Caco-2 (cell line): Measurements from ENCODE around the gene TUBB4A. TPM values are rescaled to one million over a fixed set of nuclear protein-coding genes. Genes with fewer than 3 reads are reported as not detected.

ENCODE experiments used
- BruUV-seq: library from RNA; stranded (reverse); fragments of 400-500 nt; replicated peaks from 2 replicates; lab custom pipeline; 2021; lab: Mats Ljungman, UMichigan
- CTCF ChIA-PET: fragments of 300-600 bp; sonication (Branson Sonifier 250); formaldehyde crosslinking; loops from one replicate; lab custom pipeline; 2022; ENCODE audit warnings: antibody characterized with exemption; lab: Charles Lee
- POLR2A ChIA-PET: fragments of 300-600 bp; sonication (Branson Sonifier 250); formaldehyde crosslinking; loops from one replicate; lab custom pipeline; 2022; ENCODE audit warnings: antibody characterized with exemption; lab: Charles Lee
- DNase-seq, 2 experiments: peaks; one replicate each; pipeline versions ENCODE4 v3.0.0 to v3.0.0-alpha.2; 2020 to 2022
- H3K27me3 ChIP-seq: replicated peaks from 2 replicates; pipeline ENCODE4 v1.6.0; 2011; ENCODE audit warnings: low read length; ENCODE audit not compliant: control insufficient read depth, insufficient read depth
- H3K36me3 ChIP-seq: 2 replicates; pipeline ENCODE4 v1.5.1; 2011; ENCODE audit warnings: low read length; ENCODE audit not compliant: control insufficient read depth, insufficient read depth
- H3K4me1 ChIP-seq: fragments of 250-450 bp; sonication (Bioruptor Pico); 2 replicates; pipeline ENCODE4 v1.5.1; 2020; ENCODE audit warnings: mild to moderate bottlenecking
- H3K4me3 ChIP-seq: 2 replicates; pipeline ENCODE4 v1.5.1; 2011; ENCODE audit warnings: low read depth, mild to moderate bottlenecking, control low read depth, low read length
- H3K9me3 ChIP-seq: fragments of 250-450 bp; sonication (Bioruptor Pico); 2 replicates; pipeline ENCODE4 v1.5.1; 2020; ENCODE audit warnings: mild to moderate bottlenecking, moderate library complexity
- H3K27ac Mint-ChIP-seq: one replicate; pipeline ENCODE4 v1.8.0; 2022; ENCODE audit warnings: mixed read lengths; ENCODE audit not compliant: unreplicated experiment
- H3K27me3 Mint-ChIP-seq: one replicate; pipeline ENCODE4 v1.8.0; 2022; ENCODE audit warnings: mixed read lengths; ENCODE audit not compliant: insufficient read depth, unreplicated experiment
- H3K36me3 Mint-ChIP-seq: one replicate; pipeline ENCODE4 v1.8.0; 2022; ENCODE audit warnings: mild to moderate bottlenecking, mixed read lengths; ENCODE audit not compliant: insufficient read depth, unreplicated experiment
- H3K4me1 Mint-ChIP-seq: one replicate; pipeline ENCODE4 v1.8.0; 2022; ENCODE audit warnings: low read depth, mixed read lengths; ENCODE audit not compliant: unreplicated experiment
- H3K4me3 Mint-ChIP-seq: one replicate; pipeline ENCODE4 v1.8.0; 2022; ENCODE audit warnings: mild to moderate bottlenecking, moderate library complexity, mixed read lengths; ENCODE audit not compliant: unreplicated experiment
- H3K9me3 Mint-ChIP-seq: one replicate; pipeline ENCODE4 v1.8.0; 2022; ENCODE audit warnings: mixed read lengths; ENCODE audit not compliant: unreplicated experiment
- CTCF ChIP-seq, 2 experiments: fragments of 200-600 bp in 1 of 2; IDR thresholded peaks; 1 replicate in 1 of 2; 2 replicates in 1 of 2; pipeline versions ENCODE4 v1.5.1 to v1.8.0; 2011 to 2022; ENCODE audit warnings: antibody characterized with exemption in 1 of 2, control low read depth in 1 of 2, inconsistent platforms in 1 of 2, low read depth in 1 of 2, low read length in 1 of 2, mild to moderate bottlenecking in 1 of 2, moderate library complexity in 1 of 2; ENCODE audit not compliant: insufficient read depth in 1 of 2, severe bottlenecking in 1 of 2, unreplicated experiment in 1 of 2
- intact Hi-C: fragments of 100-400 bp; cut with micrococcal nuclease; formaldehyde crosslinking; loops from one replicate; pipeline ENCODE4 v1.10.0; 2022; ENCODE audit not compliant: unreplicated experiment
- total RNA-seq: library from RNA; stranded (reverse); gene quantifications from 2 replicates; pipeline ENCODE4 v1.2.3, GENCODE V29; 2022

TUBB4A gene
- total RNA-seq, 1 experiment from 2014 or later: 6.0 TPM

GRCh38 chr19:6465006-6465405 lies 37.1 kb downstream of the TUBB4A start:
- Histone ChIP-seq H3K36me3 (peaks cover 4% of the 10 kb centered on the region), H3K4me3 (peak overlapping the region; percentile 92), H3K27me3 (no peaks in the 10 kb centered on the region), H3K9me3 (no peaks in the 10 kb centered on the region), H3K4me1 (no peaks in the 10 kb centered on the region)
- ChIA-PET CTCF (interaction anchor here (1.5 kb wide), 1 partner anchor 11 kb away, joined by 3 read pairs; no protein-coding TSS in a partner anchor), POLR2A (interaction anchor here (1.2 kb wide), 1 partner anchor 11 kb away, joined by 4 read pairs; no protein-coding TSS in a partner anchor)
- TF ChIP-seq CTCF (IDR thresholded peaks at IDR 0.05; ENCODE audit: insufficient read depth in 1 of 2, low read depth in 1 of 2, low read length in 1 of 2, severe bottlenecking in 1 of 2, unreplicated experiment in 1 of 2): no peak
- peaks cover 13% of the 10 kb centered on the region for H3K4me1 Mint-ChIP-seq
- peaks cover 56% of the 10 kb centered on the region for H3K36me3 Mint-ChIP-seq
- H3K4me3 Mint-ChIP-seq: peak overlapping the region; percentile 98
- DNase-seq: no peak
- intact Hi-C loops: loop anchor here (2.0 kb wide), 1 partner anchor 40 kb away; the partner anchor contains the start of gene KHSRP
- peak overlapping the region; percentile 95 for H3K27ac Mint-ChIP-seq
- H3K9me3 Mint-ChIP-seq: no peaks in the 10 kb centered on the region
- no TSS peak for BruUV-seq
- H3K27me3 Mint-ChIP-seq: no peaks in the 10 kb centered on the region

DNA sequence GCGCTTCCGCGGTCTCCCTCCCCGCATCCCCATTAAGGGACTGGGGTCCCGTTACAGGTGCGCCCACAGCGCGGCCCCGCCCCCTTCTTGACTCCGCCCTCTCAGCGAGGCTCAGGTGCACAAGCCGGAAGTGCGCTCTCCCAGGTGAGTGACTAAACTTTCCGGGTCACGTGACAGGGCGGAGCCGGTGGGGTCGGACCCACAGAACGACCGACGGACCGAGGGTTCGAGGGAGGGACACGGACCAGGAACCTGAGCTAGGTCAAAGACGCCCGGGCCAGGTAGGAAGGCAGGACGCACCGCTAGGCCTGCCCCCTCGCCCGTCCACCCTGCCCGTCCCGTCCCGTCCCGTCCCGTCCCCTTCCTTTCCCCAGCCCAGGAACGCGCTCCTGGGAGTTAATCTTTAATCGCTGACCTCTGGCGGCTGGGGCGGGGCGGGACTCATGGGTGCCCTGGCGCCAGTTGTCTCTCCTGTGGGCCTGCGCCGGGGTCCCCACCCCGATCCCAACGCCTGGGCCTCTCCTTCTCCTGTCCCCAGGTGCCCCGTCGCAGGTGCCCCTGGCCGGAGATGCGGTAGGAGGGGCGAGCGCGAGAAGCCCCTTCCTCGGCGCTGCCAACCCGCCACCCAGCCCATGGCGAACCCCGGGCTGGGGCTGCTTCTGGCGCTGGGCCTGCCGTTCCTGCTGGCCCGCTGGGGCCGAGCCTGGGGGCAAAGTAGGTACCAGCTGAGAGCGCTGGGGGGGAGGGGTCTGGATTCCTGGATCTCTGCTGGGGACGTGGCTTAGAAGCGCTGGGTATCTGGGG lies 37.8 kb downstream of the TUBB4A start, which contains the start of gene CRB3:
Gene CRB3, plus strand, starts transcription at position 202 of the 804 bp plus-strand sequence. Its CDS starts 431 bp downstream, at position 633.
- peak within 1 kb of the TSS; percentile 92 for H3K4me3 ChIP-seq
- Mint-ChIP-seq H3K4me3 (peak within 1 kb of the TSS; percentile 98), H3K4me1 (peaks cover 13% of the 10 kb centered on the region), H3K9me3 (no peaks in the 10 kb centered on the region), H3K27ac (peak within 1 kb of the TSS; percentile 95), H3K36me3 (peaks cover 53% of the 10 kb centered on the region), H3K27me3 (no peaks in the 10 kb centered on the region)
- POLR2A ChIA-PET: interaction anchor here (0.6 to 2.3 kb wide), 2 partner anchors 9 to 12 kb away, joined by 9 to 11 read pairs; no protein-coding TSS in a partner anchor
- TSS peak; percentile 2 for BruUV-seq
- CTCF ChIA-PET: interaction anchor here (1.5 kb wide), 1 partner anchor 12 kb away, joined by 3 read pairs; no protein-coding TSS in a partner anchor
- DNase-seq: peak; percentile 96
- no peaks in the 10 kb centered on the region for H3K9me3 ChIP-seq
- intact Hi-C loops: loop anchor here (1.0 to 2.0 kb wide), 2 partner anchors 12 to 39 kb away; partner anchors contain the start of gene KHSRP
- peaks cover 4% of the 10 kb centered on the region for H3K36me3 ChIP-seq
- H3K27me3 ChIP-seq: no peaks in the 10 kb centered on the region
- TF ChIP-seq CTCF (IDR thresholded peaks at IDR 0.05; ENCODE audit: insufficient read depth in 1 of 2, low read depth in 1 of 2, low read length in 1 of 2, severe bottlenecking in 1 of 2, unreplicated experiment in 1 of 2): no peak
- H3K4me1 ChIP-seq: no peaks in the 10 kb centered on the region
